DND-41 (cell line): ENCODE data around the gene ARHGEF3.

Source experiments
- ATAC-seq: fragments of 200-7000 bp; cut with Tn5 transposase; 3 replicates; pipeline ENCODE4 v1.9.1; 2021; ENCODE audit warnings: low read depth; ENCODE audit not compliant: insufficient read depth
- DNase-seq: peaks from one replicate; pipeline ENCODE4 v3.0.0-alpha.2; 2020
- H2AFZ ChIP-seq: 2 replicates; pipeline ENCODE4 v1.6.0; 2012; ENCODE audit warnings: low read depth, low read length
- H3K27ac ChIP-seq: 2 replicates; pipeline ENCODE4 v1.5.1; 2012; ENCODE audit warnings: low read length, inconsistent platforms
- H3K27me3 ChIP-seq: fragments of 200-600 bp; sonication (generic); 2 replicates; pipeline ENCODE4 v1.6.0; 2012; ENCODE audit warnings: low read length, mild to moderate bottlenecking, inconsistent platforms; ENCODE audit not compliant: insufficient read depth, poor library complexity
- H3K36me3 ChIP-seq: 2 replicates; pipeline ENCODE4 v1.5.1; 2012; ENCODE audit warnings: low read length, inconsistent platforms; ENCODE audit not compliant: insufficient read depth
- H3K4me1 ChIP-seq: 2 replicates; pipeline ENCODE4 v1.5.1; 2012; ENCODE audit warnings: mild to moderate bottlenecking, low read length; ENCODE audit not compliant: insufficient read depth
- H3K4me2 ChIP-seq: 2 replicates; pipeline ENCODE4 v1.6.0; 2012; ENCODE audit warnings: mild to moderate bottlenecking, moderate library complexity, low read length, inconsistent platforms; ENCODE audit not compliant: insufficient read depth
- H3K4me3 ChIP-seq, 2 experiments: fragments of 200-600 bp in 1 of 2; shearing (Covaris generic) in 1 of 2; 2 replicates each; pipeline ENCODE4 v1.5.1; 2012 to 2016; ENCODE audit warnings: inconsistent platforms in 2 of 2, low read length in 2 of 2, mild to moderate bottlenecking in 2 of 2, low read depth in 1 of 2, moderate library complexity in 1 of 2
- H3K79me2 ChIP-seq: 2 replicates; pipeline ENCODE4 v1.6.0; 2012; ENCODE audit warnings: low read length, inconsistent platforms; ENCODE audit not compliant: insufficient read depth
- H3K9ac ChIP-seq: 2 replicates; pipeline ENCODE4 v1.6.0; 2012; ENCODE audit warnings: low read depth, mild to moderate bottlenecking, inconsistent platforms, low read length, moderate library complexity
- H3K9me3 ChIP-seq: 2 replicates; pipeline ENCODE4 v1.5.1; 2012; ENCODE audit warnings: low read length, moderate library complexity, mild to moderate bottlenecking, inconsistent platforms; ENCODE audit not compliant: insufficient read depth, severe bottlenecking
- H4K20me1 ChIP-seq: 2 replicates; pipeline ENCODE4 v1.6.0; 2012; ENCODE audit warnings: low read length; ENCODE audit not compliant: insufficient read depth
- EZH2 ChIP-seq: IDR thresholded peaks from 3 replicates; pipeline ENCODE4 v1.6.1; 2012; ENCODE audit warnings: borderline replicate concordance, low read depth, mild to moderate bottlenecking, moderate library complexity, low read length, inconsistent platforms; ENCODE audit not compliant: severe bottlenecking
- TF ChIP-seq, protein P1 (sequence below): IDR thresholded peaks from 2 replicates; pipeline ENCODE4 v1.5.1; 2012; ENCODE audit warnings: borderline replicate concordance, low read length, moderate library complexity, mild to moderate bottlenecking; ENCODE audit not compliant: poor library complexity, severe bottlenecking; ENCODE audit errors: extremely low read depth

Gene ARHGEF3

GRCh38 chr3:56823421-56823926 lies 21.7 kb upstream of the ARHGEF3 start:
- Histone ChIP-seq H3K4me2 (peak overlapping the region; percentile 36), H3K27ac (peak overlapping the region; percentile 83), H3K4me3 (peak overlapping the region in 1 of 2 experiments; percentile 10; a peak in 1 of 4 replicates), H3K36me3 (no peaks in the 10 kb centered on the region), H3K9ac (peak overlapping the region; percentile 34), H2AFZ (peak overlapping the region; percentile 54; the same call in 1 of the 2 replicates), H3K79me2 (peaks cover 7% of the 10 kb centered on the region), H4K20me1 (no peaks in the 10 kb centered on the region), H3K4me1 (peaks cover 52% of the 10 kb centered on the region), H3K9me3 (no peaks in the 10 kb centered on the region), H3K27me3 (no peaks in the 10 kb centered on the region)
- peak; percentile 27; the same call in 1 of the 3 replicates for ATAC-seq
- no peak for DNase-seq
- TF ChIP-seq, protein P1, sequence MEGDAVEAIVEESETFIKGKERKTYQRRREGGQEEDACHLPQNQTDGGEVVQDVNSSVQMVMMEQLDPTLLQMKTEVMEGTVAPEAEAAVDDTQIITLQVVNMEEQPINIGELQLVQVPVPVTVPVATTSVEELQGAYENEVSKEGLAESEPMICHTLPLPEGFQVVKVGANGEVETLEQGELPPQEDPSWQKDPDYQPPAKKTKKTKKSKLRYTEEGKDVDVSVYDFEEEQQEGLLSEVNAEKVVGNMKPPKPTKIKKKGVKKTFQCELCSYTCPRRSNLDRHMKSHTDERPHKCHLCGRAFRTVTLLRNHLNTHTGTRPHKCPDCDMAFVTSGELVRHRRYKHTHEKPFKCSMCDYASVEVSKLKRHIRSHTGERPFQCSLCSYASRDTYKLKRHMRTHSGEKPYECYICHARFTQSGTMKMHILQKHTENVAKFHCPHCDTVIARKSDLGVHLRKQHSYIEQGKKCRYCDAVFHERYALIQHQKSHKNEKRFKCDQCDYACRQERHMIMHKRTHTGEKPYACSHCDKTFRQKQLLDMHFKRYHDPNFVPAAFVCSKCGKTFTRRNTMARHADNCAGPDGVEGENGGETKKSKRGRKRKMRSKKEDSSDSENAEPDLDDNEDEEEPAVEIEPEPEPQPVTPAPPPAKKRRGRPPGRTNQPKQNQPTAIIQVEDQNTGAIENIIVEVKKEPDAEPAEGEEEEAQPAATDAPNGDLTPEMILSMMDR = no peak
- no peak for TF ChIP-seq EZH2

DNA sequence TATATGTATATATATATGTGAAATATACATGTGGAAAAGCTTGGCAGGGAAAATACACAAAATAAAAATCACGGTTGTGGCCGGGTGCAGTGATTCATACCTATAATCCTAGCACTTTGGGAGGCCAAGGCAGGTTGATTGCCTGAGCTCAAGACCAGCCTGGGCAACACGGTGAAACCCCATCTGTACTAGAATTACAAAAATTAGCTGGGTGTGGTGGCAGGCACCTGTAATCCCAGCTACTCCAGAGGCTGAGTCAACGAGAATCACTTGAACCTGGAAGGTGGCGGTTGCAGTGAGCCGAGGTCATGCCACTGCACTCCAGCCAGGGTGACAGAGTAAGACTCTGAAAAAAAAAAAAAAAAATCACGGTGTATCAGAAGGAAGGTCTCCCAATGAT lies 20.8 kb upstream of the ARHGEF3 start:
- Histone ChIP-seq H4K20me1 (no peaks in the 10 kb centered on the region), H3K27me3 (no peaks in the 10 kb centered on the region), H3K9me3 (no peaks in the 10 kb centered on the region), H3K4me1 (peaks cover 47% of the 10 kb centered on the region), H3K27ac (peak overlapping the region; percentile 83; the same call in 1 of the 2 replicates), H3K79me2 (peaks cover 10% of the 10 kb centered on the region), H3K4me3 (no peak overlapping the region), H3K9ac (no peak overlapping the region), H3K36me3 (no peaks in the 10 kb centered on the region), H3K4me2 (no peak overlapping the region), H2AFZ (no peak overlapping the region)
- DNase-seq = no peak
- TF ChIP-seq, protein P1 = no peak
- TF ChIP-seq EZH2 = no peak
- ATAC-seq = no peak

- H3K79me2 ChIP-seq = peaks cover 30% of the 10 kb centered on the region
- ATAC-seq = no peak
- H3K27ac ChIP-seq = no peak overlapping the region
- H4K20me1 ChIP-seq = no peaks in the 10 kb centered on the region
- no peak overlapping the region for H3K4me3 ChIP-seq
- no peak overlapping the region for H2AFZ ChIP-seq
- H3K9ac ChIP-seq = no peak overlapping the region
- no peaks in the 10 kb centered on the region for H3K36me3 ChIP-seq
- H3K4me2 ChIP-seq = no peak overlapping the region
- H3K4me1 ChIP-seq = peaks cover 31% of the 10 kb centered on the region
- no peak for TF ChIP-seq EZH2
- TF ChIP-seq, protein P1 = no peak
- H3K9me3 ChIP-seq = no peaks in the 10 kb centered on the region
- no peaks in the 10 kb centered on the region for H3K27me3 ChIP-seq
- DNase-seq = no peak
Measured at GRCh38 chr3:56819016-56819809, 17.5 kb upstream of the ARHGEF3 start.
